Stimulated activated CD8-positive, alpha-beta memory T cell treated with anti-CD3 and anti-CD28 coated beads, Interleukin-12 subunit alpha, Interleukin-12 subunit beta, amount 100 ng/mL, for 1 hour (primary cell): Measurements from ENCODE around the gene PITPNC1.
"Not testable (repeated sequence)": the region's sequence is repeated elsewhere in the genome, so short reads cannot be mapped to it uniquely, and the experiment has no call there.

ENCODE experiments used
- DNase-seq: peaks from one replicate; pipeline ENCODE4 v3.0.0-alpha.2; 2020; ENCODE audit warnings: low read depth

The PITPNC1 gene

DNA sequence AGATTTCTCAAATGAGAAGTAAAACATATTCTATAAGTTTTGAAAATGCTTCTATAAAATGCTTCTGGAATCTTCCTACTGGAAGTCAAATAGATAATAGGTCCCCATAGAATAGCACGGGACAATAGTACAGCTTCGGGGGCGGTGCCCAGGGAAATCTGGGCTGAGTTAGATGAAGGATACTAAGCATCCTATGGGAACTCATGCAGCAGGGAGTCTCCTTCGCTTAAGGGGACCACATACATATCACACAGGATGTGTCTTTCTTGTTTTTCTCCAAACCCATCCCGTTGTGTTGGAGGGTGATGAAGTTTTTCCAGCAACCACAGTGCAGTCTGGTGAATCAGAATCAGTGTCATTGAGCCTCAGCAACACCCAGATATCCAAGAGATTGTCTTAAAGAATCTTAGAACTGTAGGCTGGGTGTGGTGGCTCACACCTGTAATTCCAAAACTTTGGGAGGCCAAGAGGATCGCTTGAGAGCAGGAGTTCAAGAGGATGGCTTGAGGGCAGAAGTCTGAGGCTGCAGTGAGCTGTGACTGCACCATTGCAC is 84.2 kb downstream of the PITPNC1 start:
- DNase-seq = no peak

DNA sequence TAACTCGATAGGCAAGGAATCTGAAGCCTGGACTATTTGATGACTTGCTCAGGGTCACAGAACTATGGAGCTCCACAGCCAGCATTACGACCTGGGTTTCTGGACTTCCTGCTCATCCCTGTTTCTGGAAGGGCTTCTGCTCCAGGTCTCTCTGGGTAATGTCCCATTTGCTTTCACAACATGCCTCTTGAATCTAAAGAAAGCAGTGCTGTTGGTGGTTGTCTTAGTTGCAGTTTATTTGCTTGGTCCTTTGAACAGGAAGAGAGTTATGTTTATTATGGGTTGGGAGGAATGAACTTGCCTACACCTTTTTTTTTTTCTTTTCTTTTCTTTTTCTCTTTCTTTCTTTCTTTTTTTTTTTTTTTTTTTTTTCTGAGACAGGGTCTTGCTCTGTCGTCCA is 84.8 kb downstream of the PITPNC1 start:
- no peak for DNase-seq

DNA sequence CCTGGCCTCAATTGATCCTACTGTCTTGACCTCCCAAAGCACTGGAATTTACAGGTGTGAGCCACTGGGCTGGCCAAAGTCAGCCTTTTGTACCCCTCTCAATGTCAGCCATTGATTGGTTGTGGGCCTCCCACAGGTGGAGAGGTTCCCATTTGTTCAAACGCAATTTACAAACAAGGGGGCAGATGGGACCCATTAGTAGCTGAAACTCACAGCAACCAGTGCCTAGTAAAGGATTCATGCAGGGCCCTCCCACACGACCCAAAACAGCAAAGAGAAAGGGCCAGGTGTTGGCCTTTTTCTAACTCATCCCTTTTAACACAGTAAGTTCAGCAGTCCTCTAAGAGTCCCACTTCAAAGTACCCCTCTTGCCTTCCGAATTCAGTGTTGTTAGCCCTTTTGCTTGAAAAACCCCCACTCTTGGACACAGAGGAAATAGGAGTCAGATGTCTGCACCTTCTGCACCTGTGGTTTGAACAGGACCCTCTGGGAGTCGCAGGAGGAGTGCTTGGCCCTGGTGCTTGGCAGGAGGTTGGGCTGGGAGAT is 89.2 kb downstream of the PITPNC1 start:
- no peak for DNase-seq

DNA sequence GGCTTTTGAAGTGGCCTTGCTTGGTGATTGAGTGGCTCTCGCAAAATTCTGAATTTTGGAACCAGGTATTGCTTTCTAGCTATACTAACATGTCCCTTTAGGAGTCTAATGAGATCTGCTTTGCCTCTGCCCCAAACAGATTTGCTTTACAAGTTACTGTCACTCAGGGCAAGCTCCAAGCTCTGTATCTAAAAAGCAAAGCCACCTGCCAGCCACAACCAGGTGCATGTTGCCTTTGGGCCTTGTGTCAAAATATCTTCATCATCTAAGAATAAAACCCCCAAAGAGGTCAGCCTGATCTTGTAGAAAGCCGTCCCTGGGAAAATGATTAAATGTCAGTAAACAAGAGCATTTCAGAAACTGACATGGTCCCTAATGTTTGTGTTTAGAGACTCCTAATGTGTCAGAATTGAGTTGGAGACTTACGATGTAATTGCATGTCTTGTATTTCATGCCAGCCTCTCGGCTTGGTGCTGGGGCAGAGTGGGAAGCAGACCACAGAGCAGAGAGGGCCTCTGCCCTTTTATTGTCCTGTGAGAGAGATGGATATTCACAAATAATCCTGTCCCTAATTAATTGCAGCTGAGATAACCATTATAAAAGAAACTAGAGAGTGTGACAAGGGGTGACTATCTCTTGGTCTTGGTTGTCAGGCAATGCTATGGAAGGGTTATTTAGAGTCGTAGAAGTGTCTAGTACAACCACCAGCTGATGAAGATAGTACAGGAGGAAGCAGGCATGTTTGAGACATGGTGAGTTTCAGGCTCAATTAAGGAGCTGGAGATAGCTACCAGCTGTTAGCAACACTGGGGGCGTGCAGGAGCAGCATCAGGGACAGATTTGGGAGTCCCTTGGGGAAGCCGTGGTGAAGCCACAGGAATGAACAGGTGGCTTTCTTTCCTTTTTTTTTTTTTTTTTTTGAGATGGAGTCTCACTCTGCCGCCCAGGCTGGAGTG is 90.7 kb downstream of the PITPNC1 start:
- no peak for DNase-seq

DNA sequence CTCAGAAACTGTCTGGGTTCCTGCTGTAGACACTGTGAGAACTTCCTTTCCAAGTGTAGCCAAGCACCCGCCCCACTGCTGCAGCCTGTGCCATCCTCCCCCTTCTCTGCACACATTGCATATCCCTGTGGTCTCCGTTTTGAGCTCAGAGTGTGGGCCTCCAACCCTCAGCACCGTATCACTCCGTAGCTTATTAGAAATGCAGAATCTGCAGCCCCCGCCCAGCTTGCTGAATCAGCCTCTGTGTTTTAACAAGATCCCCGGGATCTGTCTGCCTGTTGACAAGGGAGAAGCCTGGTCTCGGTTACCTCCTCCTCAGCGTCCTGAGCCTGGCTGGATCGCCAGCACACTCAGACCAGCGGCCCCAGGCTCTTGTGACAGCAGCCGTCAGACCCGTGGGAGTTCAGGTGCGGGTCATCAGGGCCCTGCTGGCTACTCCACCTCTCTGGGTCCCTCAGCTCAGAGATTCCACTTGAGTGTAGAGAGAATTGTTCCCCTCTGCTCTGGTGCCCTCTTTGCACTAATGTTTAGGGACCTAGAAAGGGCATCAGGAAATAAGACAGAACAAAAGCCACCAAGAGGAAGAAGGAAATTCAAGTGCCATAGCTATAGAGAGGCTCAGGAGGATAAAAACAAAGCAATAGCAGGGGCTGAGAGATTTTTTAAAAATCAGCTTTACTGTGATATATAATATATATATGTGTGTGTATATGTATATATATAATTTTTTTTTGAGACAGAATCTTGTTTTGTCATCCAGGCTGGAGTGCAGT is 92.3 kb downstream of the PITPNC1 start:
- no peak for DNase-seq

DNA sequence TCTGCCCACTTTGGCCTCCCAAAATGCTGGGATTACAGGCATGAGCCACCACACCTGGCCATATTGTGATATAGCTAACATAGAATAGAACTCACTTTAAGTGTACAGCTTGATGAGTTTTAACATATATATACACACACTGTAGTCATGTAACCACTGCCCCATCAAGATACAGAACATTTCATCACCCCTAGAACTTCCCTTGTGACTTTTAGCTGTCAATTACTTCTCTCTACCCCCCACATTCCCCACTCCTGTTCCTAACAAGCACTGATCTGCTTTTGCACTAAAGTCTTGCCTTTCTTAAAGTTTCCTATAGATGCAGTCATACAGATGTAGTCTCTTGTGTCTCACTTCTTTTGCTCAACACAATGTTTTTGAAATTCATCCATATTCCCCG is 93.1 kb downstream of the PITPNC1 start:
- DNase-seq = no peak

DNA sequence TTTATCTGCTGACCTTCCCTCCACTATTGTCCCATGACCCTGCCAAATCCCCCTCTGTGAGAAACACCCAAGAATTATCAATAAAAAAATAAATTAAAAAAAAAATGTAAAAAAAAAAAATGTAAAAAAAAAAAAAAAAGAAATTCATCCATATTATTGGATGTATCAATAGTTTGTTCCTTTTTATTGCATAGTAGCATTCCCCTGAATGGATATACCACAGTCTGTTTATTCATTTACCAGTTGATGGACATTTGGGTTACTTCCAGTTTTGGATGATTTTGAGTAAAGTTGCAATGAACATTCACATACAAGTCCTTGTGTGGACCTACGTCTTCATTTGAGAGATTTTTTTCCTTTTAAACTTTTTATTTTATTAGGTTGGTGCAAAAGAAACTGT is 94.0 kb downstream of the PITPNC1 start:
- DNase-seq = no peak

DNA sequence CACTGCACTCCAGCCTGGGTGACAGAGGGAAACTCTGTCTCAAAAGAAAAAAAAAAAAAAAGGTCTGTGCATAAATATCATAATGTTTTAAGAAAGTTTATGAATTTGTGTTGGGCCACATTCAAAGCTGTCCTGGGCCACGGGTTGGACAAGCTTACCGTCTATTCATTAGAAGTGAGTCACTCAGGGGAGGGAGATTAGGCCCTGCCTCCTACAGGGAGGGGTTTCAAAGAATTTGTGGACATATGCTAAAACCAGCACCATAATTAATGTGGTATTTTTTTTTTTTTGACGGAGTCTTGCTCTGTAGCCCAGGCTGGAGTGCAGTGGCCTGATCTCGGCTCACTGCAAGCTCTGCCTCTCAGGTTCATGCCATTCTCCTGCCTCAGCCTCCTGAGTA is 95.5 kb downstream of the PITPNC1 start:
- DNase-seq = not testable (repeated sequence)

DNA sequence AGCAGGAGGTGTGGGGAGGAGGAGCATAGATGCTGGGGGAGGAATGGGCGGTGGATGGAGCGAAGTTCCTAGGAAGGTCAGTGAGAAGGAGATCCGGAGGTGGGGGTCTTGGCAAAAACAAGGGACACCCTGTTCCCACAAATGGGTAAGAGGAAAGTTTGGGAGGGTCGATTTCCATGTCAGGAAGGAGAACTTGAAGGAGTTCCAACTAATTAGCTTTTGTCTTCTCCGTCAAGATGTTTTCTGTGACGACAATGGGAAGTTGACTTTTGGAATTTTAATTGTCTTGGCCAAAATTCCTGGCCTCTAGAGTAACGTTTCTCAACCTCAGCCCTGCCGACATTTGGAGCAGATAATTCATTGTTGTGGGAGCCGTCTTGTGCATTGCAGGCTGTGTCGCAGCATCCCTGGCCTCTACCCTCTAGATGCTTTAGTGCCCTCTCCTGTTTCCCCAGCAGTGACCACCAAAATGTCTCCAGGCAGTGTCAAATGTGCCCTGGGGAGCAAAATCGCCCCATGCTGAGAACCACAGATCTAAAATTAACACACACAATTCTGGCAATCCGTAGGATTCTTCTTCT is 97.1 kb downstream of the PITPNC1 start:
- DNase-seq = no peak

DNA sequence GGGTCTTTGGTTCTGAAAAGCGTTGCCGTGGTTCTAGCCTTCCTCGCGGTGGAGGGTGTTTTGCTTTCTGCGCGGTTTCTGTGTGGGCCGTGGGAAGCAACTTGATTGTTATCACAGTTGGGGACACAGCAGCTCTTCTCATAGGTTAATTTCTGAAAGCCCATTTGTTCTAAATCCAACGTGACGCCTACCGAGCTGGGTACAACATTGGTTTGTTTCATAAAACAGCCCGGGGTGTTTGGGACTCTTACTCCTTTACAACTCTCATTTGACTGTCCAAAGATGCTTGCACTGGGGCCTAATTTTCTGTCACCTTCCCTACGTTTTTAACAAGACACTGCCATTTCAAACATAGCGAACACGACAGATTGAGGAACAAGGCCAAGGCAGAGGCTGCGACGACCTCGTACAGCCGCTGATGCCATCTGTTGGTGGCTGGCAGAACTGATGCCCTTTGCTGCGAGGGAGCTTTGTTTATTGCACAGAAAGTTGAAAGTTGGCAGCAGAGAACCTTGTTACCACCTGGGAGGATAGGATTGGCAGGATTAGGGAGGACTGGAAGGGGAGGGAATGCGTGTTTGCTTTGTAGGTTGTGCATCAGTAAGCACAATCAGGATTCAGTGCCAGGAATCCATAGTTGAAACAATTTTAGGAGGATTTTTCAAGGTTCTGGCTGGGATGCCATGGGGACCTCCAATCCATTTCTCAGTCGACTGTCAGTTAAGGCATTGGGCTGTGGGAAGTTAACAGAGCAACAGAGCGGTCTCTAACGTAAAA is 98.3 kb downstream of the PITPNC1 start:
- peak; percentile 73 for DNase-seq

DNA sequence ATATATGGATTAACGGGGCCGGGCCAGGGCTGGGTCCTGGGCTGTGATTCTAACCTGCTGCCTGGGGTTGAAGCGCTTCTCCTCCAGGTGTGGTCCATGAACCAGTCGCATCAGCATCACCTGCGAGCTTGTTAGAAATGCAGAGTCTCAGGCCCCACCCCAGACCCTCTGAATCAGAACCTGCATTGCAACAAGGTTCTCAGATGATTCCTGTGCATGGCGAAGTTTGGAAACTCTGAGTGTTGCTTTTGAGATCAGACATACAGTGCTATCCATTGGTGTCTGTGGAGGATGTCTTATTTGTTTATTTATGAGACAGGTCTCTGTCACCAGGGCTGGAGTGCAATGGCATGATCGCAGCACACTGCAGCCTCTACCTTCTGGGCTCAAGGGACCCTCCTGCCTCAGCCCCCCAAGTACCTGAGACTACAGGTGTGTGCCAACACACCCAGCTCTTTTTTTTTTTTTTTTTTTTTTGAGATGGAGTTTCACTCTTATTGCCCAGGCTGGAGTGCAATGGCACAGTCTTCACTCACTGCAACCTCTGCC is 99.8 kb downstream of the PITPNC1 start:
- DNase-seq = no peak

DNA sequence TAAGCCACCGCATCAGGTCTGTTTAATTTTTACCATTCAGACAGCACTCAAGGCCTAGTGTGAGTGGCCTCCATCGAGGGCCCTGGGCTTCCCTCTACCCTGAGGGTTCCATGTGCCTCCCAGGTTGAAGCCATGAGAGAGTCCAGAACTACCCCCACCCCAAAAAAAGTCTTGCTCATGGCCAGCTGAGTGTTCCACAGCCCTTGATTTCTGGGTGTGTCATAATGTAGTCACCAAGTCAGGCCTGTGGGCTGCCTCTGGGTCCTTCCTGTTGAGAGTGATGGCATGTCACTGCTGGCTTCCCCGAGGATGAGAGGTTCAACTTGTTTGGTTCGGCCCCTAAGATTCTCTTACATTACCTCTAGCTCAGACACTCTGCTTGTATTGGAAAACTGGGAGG is 100.6 kb downstream of the PITPNC1 start:
- DNase-seq = no peak

DNA sequence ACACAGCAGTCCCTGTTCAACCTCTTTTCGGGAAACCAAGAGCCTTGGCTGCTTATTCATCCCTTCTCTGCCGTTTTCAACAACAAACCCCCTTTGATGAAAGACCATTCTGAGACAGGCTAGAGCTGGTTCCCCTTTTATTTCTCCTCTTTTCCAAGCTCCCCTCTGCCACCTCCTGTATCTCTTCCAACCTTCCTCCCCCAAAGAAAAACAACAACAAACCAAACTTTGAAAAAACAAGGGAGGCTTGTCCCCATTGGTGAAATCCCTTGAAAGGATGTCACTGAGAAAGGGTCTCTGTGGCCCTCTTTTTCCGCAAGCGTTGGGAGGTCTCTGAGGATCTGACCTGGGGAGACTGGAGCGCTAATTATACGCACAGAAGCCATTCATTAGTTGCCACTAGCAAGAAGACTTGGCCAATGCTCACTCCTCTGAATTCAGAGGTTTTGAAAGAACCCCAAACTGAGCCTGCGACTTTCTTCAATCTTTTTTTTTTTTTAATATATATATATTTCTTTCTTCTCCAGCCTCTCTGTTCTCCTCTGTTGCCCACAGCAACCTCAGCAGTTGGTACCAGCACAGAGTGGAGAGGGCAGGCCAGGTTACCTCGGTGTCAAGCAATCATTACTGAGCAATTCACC is 101.4 kb downstream of the PITPNC1 start:
- DNase-seq = no peak

DNA sequence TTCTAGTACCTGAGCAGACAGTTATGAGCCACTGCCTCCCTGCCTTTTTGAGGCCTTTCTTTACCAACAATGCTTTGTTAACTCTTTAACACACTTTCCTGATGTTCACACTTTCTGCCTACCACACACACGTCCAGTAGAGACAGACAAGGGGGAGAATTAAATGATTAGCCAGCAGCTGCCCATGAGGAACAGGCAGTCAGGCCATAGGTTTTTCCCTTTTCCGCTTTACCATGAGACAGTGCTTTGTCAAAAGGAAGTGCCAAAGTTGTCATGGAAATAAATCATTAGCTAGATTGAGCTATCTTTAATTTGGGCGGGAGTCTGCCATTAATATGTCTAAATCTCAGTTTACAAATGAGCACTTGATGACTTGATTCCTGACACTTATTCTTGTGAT is 102.1 kb downstream of the PITPNC1 start:
- no peak for DNase-seq

DNA sequence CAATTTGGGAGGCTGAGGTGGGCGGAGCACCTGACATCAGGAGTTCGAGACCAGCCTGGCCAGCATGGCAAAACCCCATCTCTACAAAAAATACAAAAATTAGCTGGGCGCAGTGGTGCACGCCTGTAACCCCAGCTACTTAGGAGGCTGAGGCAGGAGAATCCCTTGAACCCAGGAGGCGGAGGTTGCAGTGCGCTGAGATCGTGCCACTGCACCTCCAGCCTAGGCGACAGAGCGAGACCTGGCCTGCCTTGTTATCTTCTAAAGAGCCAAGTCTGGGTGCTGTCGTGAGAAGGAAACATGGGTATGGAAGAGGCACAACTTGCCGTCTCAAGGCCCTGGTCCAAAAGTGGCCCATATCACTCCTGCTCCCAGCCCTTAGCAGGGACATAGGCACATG is 103.9 kb downstream of the PITPNC1 start:
- not testable (repeated sequence) for DNase-seq

DNA sequence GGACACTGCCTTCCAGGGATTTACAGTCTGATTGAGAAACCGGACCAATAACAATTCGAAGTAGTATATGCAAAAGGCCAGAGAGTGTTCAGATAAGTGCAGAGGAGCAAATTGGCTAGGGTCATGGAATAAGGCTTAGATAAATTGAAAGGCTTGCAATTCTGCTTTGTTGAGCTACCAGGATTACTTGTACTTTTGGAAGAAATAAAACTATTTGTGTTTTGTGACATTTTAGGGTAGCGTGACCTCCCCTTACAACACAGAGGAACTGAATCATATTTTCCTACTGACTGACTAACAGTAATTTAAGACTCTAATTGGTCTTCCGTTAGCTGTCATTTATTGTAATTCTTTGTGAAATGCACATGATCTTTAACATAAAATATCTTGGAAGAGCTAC is 104.7 kb downstream of the PITPNC1 start:
- DNase-seq = no peak

DNA sequence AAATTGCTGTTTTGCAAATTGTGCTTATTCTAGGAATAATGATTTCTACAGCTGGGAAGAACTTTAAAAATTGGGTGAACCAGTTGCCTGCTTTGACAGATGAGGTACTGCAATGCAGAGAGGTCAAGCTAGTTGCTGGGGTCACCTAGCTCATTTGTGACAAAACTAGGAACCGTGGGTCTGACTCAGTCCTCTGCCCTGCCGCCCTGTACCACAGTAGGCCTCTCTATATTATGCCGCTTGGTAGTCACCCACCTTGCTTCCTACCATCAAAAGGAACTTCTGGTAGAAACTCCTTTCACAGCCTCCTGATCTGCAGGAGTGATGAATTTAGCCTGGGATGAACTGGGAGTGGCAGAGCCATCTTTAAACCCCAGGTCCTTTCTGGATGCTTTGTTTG is 105.7 kb downstream of the PITPNC1 start:
- no peak for DNase-seq

DNA sequence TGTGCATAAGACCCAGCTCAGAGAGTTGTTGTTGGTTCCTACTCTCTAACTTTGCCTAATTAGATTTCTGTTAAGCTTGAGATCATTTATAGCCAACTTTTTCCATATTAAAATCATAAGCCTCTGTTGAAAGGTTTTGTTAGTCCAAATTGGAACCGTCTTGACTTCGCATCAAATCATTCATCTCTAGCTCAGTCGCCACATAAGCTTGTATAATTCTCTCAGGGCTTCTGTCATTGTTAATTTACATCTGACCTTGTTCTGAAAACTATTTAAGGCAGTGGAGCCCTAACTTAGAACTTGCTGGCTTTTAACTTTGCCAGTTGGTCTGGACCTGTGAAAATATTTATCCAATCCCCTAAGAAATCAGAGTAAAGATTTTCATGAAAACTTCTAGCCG is 107.2 kb downstream of the PITPNC1 start:
- no peak for DNase-seq

DNA sequence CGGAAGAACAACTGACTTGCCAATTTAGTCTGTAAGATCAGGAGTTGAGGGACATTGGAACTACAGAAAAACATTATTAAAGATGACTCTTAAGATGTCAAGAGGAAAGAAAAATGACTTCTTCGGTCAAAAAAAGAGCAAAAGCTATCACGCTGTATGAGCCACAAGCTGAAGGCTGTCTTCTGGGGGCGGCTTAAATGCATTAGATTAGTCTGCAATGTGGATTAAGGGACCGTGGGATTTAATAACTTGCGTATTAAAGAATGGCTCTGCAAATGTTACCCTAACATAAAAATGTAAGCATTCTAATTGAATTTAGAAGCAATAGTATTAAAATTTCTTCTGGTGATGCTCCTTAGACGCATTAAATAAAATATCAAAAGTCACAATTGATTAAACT is 108.6 kb downstream of the PITPNC1 start:
- DNase-seq = no peak

DNA sequence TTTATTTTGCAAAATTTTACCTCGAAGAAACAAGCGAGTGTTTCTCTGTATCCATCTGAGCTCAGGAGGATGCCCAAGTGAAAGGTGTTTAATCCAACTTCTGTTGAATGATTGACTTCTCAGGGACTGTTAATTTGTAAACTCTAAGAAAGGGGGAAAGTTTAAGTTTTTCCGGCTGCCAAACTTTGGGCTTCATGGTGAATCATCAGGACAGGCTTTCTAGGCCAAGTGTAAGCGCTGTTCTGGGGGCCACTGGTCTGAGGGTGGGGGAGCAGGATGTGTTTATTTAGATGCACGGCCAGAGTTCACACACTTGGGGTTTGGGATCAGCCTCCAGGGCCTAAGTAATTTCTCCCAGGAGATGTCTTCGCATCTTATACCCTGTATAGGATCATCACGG is 110.4 kb downstream of the PITPNC1 start:
- DNase-seq = no peak

DNA sequence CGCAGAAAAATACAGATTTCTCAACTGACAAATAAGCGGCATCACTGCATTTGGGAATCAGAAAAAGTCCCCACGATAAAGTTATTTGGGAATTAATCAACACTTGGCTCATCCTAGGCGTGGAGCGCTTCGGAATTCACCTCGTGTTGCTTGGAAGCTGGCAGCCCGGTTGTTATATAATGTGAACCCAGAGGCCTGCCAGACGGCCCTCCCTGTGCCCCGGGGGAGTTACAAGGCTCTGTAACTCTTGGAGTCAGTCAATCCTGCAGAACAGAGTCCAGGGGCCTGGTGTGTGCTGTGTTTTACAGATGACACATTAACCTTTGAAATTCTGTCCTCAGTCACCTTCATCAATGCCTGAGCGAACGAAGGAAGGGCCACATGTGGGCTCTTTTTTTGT is 111.1 kb downstream of the PITPNC1 start:
- no peak for DNase-seq
